WTC11 (cell line): ENCODE measurements around the gene C18orf32. TPM values are rescaled to one million over a fixed set of nuclear protein-coding genes. Genes with fewer than 3 reads are reported as not detected.

Experiments
- ATAC-seq: fragments of 200-7000 bp; cut with Tn5 transposase; 2 replicates; pipeline ENCODE4 v1.10.0; 2021; ENCODE audit warnings: mild to moderate bottlenecking, moderate library complexity
- CTCF ChIA-PET: fragments of 300-600 bp; sonication (Branson Sonifier 250); formaldehyde crosslinking; loops from one replicate; lab custom pipeline; 2021; ENCODE audit warnings: antibody characterized with exemption; lab: Charles Lee
- POLR2A ChIA-PET: fragments of 350-600 bp; sonication (Branson Sonifier 250); formaldehyde crosslinking; loops from one replicate; lab custom pipeline; 2021; ENCODE audit warnings: antibody characterized with exemption; lab: Charles Lee
- DNase-seq: peaks from one replicate; pipeline ENCODE4 v3.0.0; 2021; ENCODE audit warnings: low spot score
- H3K27ac Mint-ChIP-seq: 2 replicates; pipeline ENCODE4 v1.8.0; 2021; ENCODE audit warnings: mixed read lengths
- H3K27me3 Mint-ChIP-seq: 2 replicates; pipeline ENCODE4 v1.8.0; 2021; ENCODE audit warnings: low read depth, mild to moderate bottlenecking, moderate library complexity, mixed read lengths
- H3K36me3 Mint-ChIP-seq: 2 replicates; pipeline ENCODE4 v1.8.0; 2021; ENCODE audit warnings: mixed read lengths
- H3K4me1 Mint-ChIP-seq: 2 replicates; pipeline ENCODE4 v1.8.0; 2022; ENCODE audit warnings: mixed read lengths
- H3K4me3 Mint-ChIP-seq: 2 replicates; pipeline ENCODE4 v1.8.0; 2021; ENCODE audit warnings: mild to moderate bottlenecking, moderate library complexity, mixed read lengths
- H3K9me3 Mint-ChIP-seq: 2 replicates; pipeline ENCODE4 v1.8.0; 2021; ENCODE audit warnings: mixed read lengths
- ARID4B ChIP-seq: sonication (generic); formaldehyde crosslinking; IDR thresholded peaks from 2 replicates; pipeline ENCODE4 v1.8.0; 2023; ENCODE audit warnings: missing genetic modification reagents, mild to moderate bottlenecking, borderline replicate concordance
- HMGA2 ChIP-seq: fragments of 250-450 bp; sonication (Bioruptor Pico); IDR thresholded peaks from 2 replicates; pipeline ENCODE4 v1.4.0; 2021; ENCODE audit warnings: mild to moderate bottlenecking, moderate library complexity
- IRF1 ChIP-seq: sonication (generic); formaldehyde crosslinking; IDR thresholded peaks from 2 replicates; pipeline ENCODE4 v1.8.0; 2023; ENCODE audit warnings: missing genetic modification reagents
- NFYB ChIP-seq: sonication (generic); formaldehyde crosslinking; conservative IDR thresholded peaks from 2 replicates; pipeline ENCODE4 v1.8.0; 2022; ENCODE audit warnings: low read depth, missing genetic modification reagents
- NR2C2 ChIP-seq: sonication (generic); formaldehyde crosslinking; IDR thresholded peaks from 2 replicates; pipeline ENCODE4 v1.8.0; 2022; ENCODE audit warnings: mild to moderate bottlenecking, missing genetic modification reagents
- OVOL2 ChIP-seq: fragments of 250-450 bp; sonication (Bioruptor Pico); IDR thresholded peaks from 2 replicates; pipeline ENCODE4 v1.9.0; 2021; ENCODE audit warnings: mild to moderate bottlenecking, borderline replicate concordance
- SOX15 ChIP-seq: fragments of 250-450 bp; sonication (Bioruptor Pico); IDR thresholded peaks from 2 replicates; pipeline ENCODE4 v1.9.0; 2021; ENCODE audit warnings: mild to moderate bottlenecking
- TCF7 ChIP-seq: sonication (generic); formaldehyde crosslinking; IDR thresholded peaks from 2 replicates; pipeline ENCODE4 v1.8.0; 2022; ENCODE audit warnings: mild to moderate bottlenecking, low read depth, missing genetic modification reagents, moderate library complexity
- TEAD1 ChIP-seq: sonication (generic); formaldehyde crosslinking; IDR thresholded peaks from 2 replicates; pipeline ENCODE4 v1.8.0; 2022; ENCODE audit warnings: mild to moderate bottlenecking, missing genetic modification reagents
- ZBTB21 ChIP-seq: sonication (generic); formaldehyde crosslinking; IDR thresholded peaks from 2 replicates; pipeline ENCODE4 v1.8.1; 2023; ENCODE audit warnings: mild to moderate bottlenecking, missing genetic modification reagents, borderline replicate concordance
- ZNF219 ChIP-seq: sonication (generic); formaldehyde crosslinking; IDR thresholded peaks from 2 replicates; pipeline ENCODE4 v1.8.0; 2023; ENCODE audit warnings: missing genetic modification reagents, mild to moderate bottlenecking, borderline replicate concordance
- ZNF263 ChIP-seq: sonication (generic); formaldehyde crosslinking; IDR thresholded peaks from 2 replicates; pipeline ENCODE4 v1.8.1; 2022; ENCODE audit warnings: low read depth, mild to moderate bottlenecking, moderate library complexity, missing genetic modification reagents
- total RNA-seq: library from RNA; stranded (reverse); gene quantifications from 3 replicates; pipeline ENCODE4 v1.2.3, GENCODE V29; 2021
- TF ChIP-seq, protein P1 (sequence below): fragments of 250-450 bp; sonication (Bioruptor Pico); conservative IDR thresholded peaks from 2 replicates; pipeline ENCODE4 v1.9.0; 2021; ENCODE audit warnings: mild to moderate bottlenecking
- TF ChIP-seq, protein P2 (sequence below): fragments of 250-450 bp; sonication (Bioruptor Pico); IDR thresholded peaks from 2 replicates; pipeline ENCODE4 v2.1.2; 2022; ENCODE audit warnings: mild to moderate bottlenecking, moderate library complexity
- TF ChIP-seq, protein P3 (sequence below): sonication (generic); formaldehyde crosslinking; IDR thresholded peaks from 2 replicates; pipeline ENCODE4 v1.8.1; 2023; ENCODE audit warnings: mild to moderate bottlenecking, missing genetic modification reagents
- TF ChIP-seq, protein P4 (sequence below): sonication (generic); formaldehyde crosslinking; IDR thresholded peaks from 2 replicates; pipeline ENCODE4 v1.8.1; 2023; ENCODE audit warnings: mild to moderate bottlenecking, missing genetic modification reagents, borderline replicate concordance

C18orf32 gene
- total RNA-seq, 1 experiment from 2014 or later = 32.1 TPM

DNA sequence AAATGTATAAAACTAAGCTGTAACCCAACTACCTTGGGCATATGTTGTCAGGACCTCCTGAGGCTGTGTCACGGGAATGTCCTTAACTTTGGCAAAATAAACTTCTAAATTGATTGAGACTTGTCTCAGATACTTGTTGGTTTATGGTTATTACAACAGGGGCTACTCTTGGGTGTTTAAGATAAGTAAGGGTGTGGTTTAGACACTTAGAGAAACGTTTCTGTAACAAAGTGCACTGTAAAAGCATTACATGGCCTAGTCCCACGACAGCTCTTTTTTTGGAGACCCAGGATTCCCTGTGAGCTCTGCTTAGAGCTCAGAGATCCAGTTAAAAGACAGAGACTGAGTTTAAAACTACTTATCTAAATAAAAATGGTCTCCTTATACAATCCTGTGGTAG is 42.6 kb upstream of the C18orf32 start (continued):
- TF ChIP-seq, protein P1, sequence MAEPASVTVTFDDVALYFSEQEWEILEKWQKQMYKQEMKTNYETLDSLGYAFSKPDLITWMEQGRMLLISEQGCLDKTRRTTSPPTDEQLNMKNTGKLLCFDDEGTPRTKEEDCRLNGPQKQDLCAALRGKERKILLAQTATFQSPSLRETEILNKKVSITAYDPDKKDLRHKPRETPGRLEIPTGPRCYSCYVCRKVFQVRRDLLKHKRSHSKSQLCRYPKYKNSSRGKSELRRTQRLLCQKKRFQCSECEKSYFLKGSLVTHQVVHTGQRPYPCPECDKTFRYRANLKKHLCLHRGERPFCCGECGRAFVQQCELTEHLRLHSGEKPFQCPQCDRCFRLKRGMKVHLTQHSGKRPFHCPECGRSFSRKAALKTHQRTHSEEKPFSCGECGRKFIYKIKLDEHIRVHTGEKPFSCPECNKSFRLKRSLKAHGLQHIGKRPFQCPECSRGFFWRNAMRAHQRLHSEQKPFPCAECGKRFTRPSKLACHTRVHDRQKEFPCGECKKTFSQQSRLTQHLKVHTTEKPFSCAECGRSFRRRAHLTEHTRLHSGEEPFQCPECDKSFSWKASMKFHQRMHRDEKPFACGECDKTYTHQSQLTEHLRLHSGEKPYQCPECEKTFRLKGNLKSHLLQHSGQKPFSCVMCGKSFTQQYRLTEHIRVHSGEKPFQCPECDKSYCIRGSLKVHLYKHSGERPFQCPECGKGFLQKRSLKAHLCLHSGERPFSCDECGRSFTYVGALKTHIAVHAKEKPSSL = no peak
- no peak for TF ChIP-seq OVOL2 (CRISPR knock-in tag)
- no peak for TF ChIP-seq SOX15
- no peak for TF ChIP-seq NR2C2 (CRISPR knock-in tag)
- TF ChIP-seq, protein P2, sequence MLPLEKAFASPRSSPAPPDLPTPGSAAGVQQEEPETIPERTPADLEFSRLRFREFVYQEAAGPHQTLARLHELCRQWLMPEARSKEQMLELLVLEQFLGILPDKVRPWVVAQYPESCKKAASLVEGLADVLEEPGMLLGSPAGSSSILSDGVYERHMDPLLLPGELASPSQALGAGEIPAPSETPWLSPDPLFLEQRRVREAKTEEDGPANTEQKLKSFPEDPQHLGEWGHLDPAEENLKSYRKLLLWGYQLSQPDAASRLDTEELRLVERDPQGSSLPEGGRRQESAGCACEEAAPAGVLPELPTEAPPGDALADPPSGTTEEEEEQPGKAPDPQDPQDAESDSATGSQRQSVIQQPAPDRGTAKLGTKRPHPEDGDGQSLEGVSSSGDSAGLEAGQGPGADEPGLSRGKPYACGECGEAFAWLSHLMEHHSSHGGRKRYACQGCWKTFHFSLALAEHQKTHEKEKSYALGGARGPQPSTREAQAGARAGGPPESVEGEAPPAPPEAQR = no peak
- TF ChIP-seq NFYB (CRISPR knock-in tag) = no peak
- TF ChIP-seq IRF1 (CRISPR knock-in tag) = no peak

- ChIA-PET CTCF (no interaction called here), POLR2A (no interaction called here)
- Mint-ChIP-seq H3K4me1 (peaks cover 21% of the 10 kb centered on the region), H3K9me3 (peaks cover 15% of the 10 kb centered on the region), H3K27me3 (peaks cover 4% of the 10 kb centered on the region), H3K27ac (no peak overlapping the region), H3K4me3 (no peak overlapping the region), H3K36me3 (peaks cover 9% of the 10 kb centered on the region)
- DNase-seq (no peak), ATAC-seq (no peak)
- no peak for TF ChIP-seq ZBTB21 (CRISPR knock-in tag)
- TF ChIP-seq, protein P3, sequence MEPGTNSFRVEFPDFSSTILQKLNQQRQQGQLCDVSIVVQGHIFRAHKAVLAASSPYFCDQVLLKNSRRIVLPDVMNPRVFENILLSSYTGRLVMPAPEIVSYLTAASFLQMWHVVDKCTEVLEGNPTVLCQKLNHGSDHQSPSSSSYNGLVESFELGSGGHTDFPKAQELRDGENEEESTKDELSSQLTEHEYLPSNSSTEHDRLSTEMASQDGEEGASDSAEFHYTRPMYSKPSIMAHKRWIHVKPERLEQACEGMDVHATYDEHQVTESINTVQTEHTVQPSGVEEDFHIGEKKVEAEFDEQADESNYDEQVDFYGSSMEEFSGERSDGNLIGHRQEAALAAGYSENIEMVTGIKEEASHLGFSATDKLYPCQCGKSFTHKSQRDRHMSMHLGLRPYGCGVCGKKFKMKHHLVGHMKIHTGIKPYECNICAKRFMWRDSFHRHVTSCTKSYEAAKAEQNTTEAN (CRISPR knock-in tag) = no peak
- no peak for TF ChIP-seq TCF7 (CRISPR knock-in tag)
- no peak for TF ChIP-seq ZNF263 (CRISPR knock-in tag)
- TF ChIP-seq ZNF219 (CRISPR knock-in tag) = no peak
- TF ChIP-seq, all 79 proteins: peak for 0
Measured at GRCh38 chr18:49527631-49528327, 40.7 kb upstream of the C18orf32 start.

- ATAC-seq = no peak
- Mint-ChIP-seq H3K27ac (no peak overlapping the region), H3K9me3 (peaks cover 15% of the 10 kb centered on the region), H3K27me3 (peaks cover 4% of the 10 kb centered on the region), H3K36me3 (peaks cover 9% of the 10 kb centered on the region), H3K4me3 (no peak overlapping the region), H3K4me1 (peaks cover 25% of the 10 kb centered on the region)
- CTCF ChIA-PET = no interaction called here
- DNase-seq = no peak
- POLR2A ChIA-PET = no interaction called here
- TF ChIP-seq, protein P4, sequence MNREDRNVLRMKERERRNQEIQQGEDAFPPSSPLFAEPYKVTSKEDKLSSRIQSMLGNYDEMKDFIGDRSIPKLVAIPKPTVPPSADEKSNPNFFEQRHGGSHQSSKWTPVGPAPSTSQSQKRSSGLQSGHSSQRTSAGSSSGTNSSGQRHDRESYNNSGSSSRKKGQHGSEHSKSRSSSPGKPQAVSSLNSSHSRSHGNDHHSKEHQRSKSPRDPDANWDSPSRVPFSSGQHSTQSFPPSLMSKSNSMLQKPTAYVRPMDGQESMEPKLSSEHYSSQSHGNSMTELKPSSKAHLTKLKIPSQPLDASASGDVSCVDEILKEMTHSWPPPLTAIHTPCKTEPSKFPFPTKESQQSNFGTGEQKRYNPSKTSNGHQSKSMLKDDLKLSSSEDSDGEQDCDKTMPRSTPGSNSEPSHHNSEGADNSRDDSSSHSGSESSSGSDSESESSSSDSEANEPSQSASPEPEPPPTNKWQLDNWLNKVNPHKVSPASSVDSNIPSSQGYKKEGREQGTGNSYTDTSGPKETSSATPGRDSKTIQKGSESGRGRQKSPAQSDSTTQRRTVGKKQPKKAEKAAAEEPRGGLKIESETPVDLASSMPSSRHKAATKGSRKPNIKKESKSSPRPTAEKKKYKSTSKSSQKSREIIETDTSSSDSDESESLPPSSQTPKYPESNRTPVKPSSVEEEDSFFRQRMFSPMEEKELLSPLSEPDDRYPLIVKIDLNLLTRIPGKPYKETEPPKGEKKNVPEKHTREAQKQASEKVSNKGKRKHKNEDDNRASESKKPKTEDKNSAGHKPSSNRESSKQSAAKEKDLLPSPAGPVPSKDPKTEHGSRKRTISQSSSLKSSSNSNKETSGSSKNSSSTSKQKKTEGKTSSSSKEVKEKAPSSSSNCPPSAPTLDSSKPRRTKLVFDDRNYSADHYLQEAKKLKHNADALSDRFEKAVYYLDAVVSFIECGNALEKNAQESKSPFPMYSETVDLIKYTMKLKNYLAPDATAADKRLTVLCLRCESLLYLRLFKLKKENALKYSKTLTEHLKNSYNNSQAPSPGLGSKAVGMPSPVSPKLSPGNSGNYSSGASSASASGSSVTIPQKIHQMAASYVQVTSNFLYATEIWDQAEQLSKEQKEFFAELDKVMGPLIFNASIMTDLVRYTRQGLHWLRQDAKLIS (CRISPR knock-in tag) = no peak
- TF ChIP-seq HMGA2 (CRISPR knock-in tag) (no peak), ARID4B (no peak), TEAD1 (no peak)
Measured at GRCh38 chr18:49525981-49526380, 38.9 kb upstream of the C18orf32 start.
